Esophagus muscularis mucosa (tissue), 3 donors: ENCODE results near the gene CELA3B.

Experiments used
- CTCF ChIP-seq, 3 experiments: fragments of 200-600 bp in 2 of 3; fragments of 450-650 bp in 1 of 3; sonication (generic) in 2 of 3; IDR thresholded peaks; one replicate each; pipeline ENCODE4 v1.5.1; 2017 to 2019; ENCODE audit warnings: antibody characterized with exemption in 3 of 3, mild to moderate bottlenecking in 2 of 3, moderate library complexity in 1 of 3
- POLR2A ChIP-seq: fragments of 450-650 bp; IDR thresholded peaks from one replicate; pipeline ENCODE4 v1.6.1; 2017; ENCODE audit warnings: antibody characterized with exemption, moderate library complexity, mild to moderate bottlenecking, low read depth
- POLR2AphosphoS5 ChIP-seq, 2 donors: sonication (generic); formaldehyde crosslinking; IDR thresholded peaks; one replicate each; pipeline ENCODE4 v1.6.1; 2017; ENCODE audit warnings: antibody characterized with exemption in 2 of 2

DNA sequence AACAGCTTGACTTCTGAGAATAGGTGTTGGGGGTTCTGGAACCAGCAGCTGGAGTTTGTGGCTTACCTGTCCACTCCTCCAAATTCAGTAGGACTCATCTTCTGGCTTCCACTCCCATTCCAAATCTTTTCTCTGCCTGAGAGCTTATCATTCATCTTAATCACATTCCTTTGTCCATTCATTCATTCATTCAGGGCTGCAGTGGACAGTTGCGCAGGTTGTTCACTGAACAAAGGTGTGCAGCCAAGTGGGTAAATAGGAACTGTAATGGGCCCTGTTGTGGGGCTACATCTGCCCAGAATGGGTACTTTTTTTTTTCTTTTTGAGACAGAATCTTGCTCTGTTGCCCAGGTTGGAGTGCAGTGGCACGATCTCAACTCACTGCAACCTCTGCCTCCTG lies 36.3 kb upstream of the CELA3B start:
- TF ChIP-seq CTCF (IDR thresholded peaks at IDR 0.05) (no peak), POLR2AphosphoS5 (IDR thresholded peaks at IDR 0.05) (no peak), POLR2A (no peak)
